Vagina (tissue), 2 donors: ENCODE results near the gene TPSG1.

Source experiments
- POLR2A ChIP-seq, 2 donors: fragments of 450-650 bp; IDR thresholded peaks; one replicate each; pipeline ENCODE4 v1.6.1; 2017; ENCODE audit warnings: antibody characterized with exemption in 2 of 2, mild to moderate bottlenecking in 2 of 2, moderate library complexity in 2 of 2
- POLR2AphosphoS5 ChIP-seq, 2 donors: sonication (generic); formaldehyde crosslinking; IDR thresholded peaks; one replicate each; pipeline ENCODE4 v1.9.0; 2017; ENCODE audit warnings: antibody characterized with exemption in 2 of 2, mild to moderate bottlenecking in 2 of 2, low read depth in 1 of 2; ENCODE audit not compliant: insufficient read depth in 1 of 2
- TF ChIP-seq, protein P1 (sequence below), 3 experiments: fragments of 450-650 bp in 2 of 3; fragments of 200-600 bp in 1 of 3; sonication (generic) in 1 of 3; IDR thresholded peaks; one replicate each; pipeline ENCODE4 v1.5.1; 2017 to 2019; ENCODE audit warnings: antibody characterized with exemption in 3 of 3, mild to moderate bottlenecking in 2 of 3, moderate library complexity in 2 of 3

DNA sequence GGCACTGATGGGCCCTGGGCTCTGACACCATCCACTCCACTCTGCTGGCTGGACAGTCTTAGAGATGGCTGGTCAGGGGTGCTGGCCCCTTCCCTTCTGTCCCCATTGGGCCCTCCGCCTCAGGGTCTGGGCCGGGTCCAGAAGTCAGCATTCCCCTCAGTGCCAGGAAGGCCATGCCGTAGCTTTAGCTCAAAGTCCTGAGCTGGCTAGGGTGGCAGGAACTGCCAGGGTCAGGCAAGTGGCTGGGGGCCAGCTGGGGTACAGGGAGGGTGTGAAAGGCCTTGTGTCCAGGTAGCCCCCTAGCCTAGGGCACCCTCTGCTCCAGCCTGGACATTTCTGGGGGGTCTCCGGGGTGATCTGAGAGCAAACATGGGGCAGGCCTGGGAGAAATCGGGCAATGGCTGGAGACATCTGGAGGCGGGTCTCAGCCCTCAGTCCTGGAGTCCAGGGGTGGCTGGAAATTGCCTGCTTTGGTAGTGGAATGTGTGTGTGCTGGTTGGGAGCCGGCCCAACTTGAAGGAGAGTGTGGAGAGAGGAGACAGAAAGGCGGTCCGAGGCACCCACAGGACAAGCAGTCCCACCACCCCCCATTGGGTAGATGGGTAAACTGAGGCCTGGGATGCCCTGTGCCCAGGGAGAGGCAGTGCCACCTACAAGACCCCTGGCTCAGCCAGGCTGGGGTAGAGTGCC is 32.5 kb downstream of the TPSG1 start:
- TF ChIP-seq, protein P1, sequence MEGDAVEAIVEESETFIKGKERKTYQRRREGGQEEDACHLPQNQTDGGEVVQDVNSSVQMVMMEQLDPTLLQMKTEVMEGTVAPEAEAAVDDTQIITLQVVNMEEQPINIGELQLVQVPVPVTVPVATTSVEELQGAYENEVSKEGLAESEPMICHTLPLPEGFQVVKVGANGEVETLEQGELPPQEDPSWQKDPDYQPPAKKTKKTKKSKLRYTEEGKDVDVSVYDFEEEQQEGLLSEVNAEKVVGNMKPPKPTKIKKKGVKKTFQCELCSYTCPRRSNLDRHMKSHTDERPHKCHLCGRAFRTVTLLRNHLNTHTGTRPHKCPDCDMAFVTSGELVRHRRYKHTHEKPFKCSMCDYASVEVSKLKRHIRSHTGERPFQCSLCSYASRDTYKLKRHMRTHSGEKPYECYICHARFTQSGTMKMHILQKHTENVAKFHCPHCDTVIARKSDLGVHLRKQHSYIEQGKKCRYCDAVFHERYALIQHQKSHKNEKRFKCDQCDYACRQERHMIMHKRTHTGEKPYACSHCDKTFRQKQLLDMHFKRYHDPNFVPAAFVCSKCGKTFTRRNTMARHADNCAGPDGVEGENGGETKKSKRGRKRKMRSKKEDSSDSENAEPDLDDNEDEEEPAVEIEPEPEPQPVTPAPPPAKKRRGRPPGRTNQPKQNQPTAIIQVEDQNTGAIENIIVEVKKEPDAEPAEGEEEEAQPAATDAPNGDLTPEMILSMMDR (IDR thresholded peaks at IDR 0.05) = no peak
- TF ChIP-seq POLR2AphosphoS5 (IDR thresholded peaks at IDR 0.05; ENCODE audit: insufficient read depth in 1 of 2, low read depth in 1 of 2) (no peak), POLR2A (IDR thresholded peaks at IDR 0.05) (no peak)
